ENCODE measurements around the gene BLOC1S5. TPM values are rescaled to one million over a fixed set of nuclear protein-coding genes. Genes with fewer than 3 reads are reported as not detected.
A peak's percentile ranks its signal among the peaks of the same experiment; 100 is the strongest.

Gene BLOC1S5
- total and polyA plus RNA-seq, 4 donors, result 3.5 to 20.5 (median 6.6) TPM

- Histone ChIP-seq H3K27ac (ENCODE audit: low read depth in 1 of 2, low read length in 1 of 2) (no peak overlapping the region), H3K4me3 (no peak overlapping the region), H3K4me1 (ENCODE audit: control insufficient read depth in 5 of 5, insufficient read depth in 5 of 5, low read length in 5 of 5) (peaks cover 0 to 33% (median 7%) of the 10 kb centered on the region in 5 donors), H3K36me3 (ENCODE audit: control insufficient read depth in 4 of 4, insufficient read depth in 4 of 4, low read length in 4 of 4) (no peaks in the 10 kb centered on the region), H3K9ac (ENCODE audit: insufficient read depth in 1 of 2, low read length in 2 of 2) (no peak overlapping the region), H3K27me3 (ENCODE audit: control insufficient read depth in 3 of 3, insufficient read depth in 3 of 3, low read length in 2 of 3) (no peaks in the 10 kb centered on the region), H3K9me3 (ENCODE audit: control insufficient read depth in 4 of 4, insufficient read depth in 3 of 4, low read length in 3 of 4) (peaks cover 0 to 4% (median 0%) of the 10 kb centered on the region in 4 donors)
- ATAC-seq (ENCODE audit: insufficient read depth, low FRiP score) (no peak), DNase-seq (no peak)
- 81 to 92% methylated on average over 8 of the region's 8 CpGs for WGBS, 2 donors
- no peak for TF ChIP-seq CTCF (IDR thresholded peaks at IDR 0.05; ENCODE audit: control extremely low read depth, extremely low read depth)
Observed at GRCh38 chr6:7993952-7994351, 70.2 kb downstream of the BLOC1S5 start.

- Histone ChIP-seq H3K27me3 (ENCODE audit: control insufficient read depth in 3 of 3, insufficient read depth in 3 of 3, low read length in 2 of 3) (no peaks in the 10 kb centered on the region), H3K4me3 (no peak overlapping the region), H3K4me1 (ENCODE audit: control insufficient read depth in 5 of 5, insufficient read depth in 5 of 5, low read length in 5 of 5) (peaks cover 0 to 30% (median 7%) of the 10 kb centered on the region in 5 donors), H3K36me3 (ENCODE audit: control insufficient read depth in 4 of 4, insufficient read depth in 4 of 4, low read length in 4 of 4) (no peaks in the 10 kb centered on the region), H3K27ac (ENCODE audit: low read depth in 1 of 2, low read length in 1 of 2) (no peak overlapping the region), H3K9ac (ENCODE audit: insufficient read depth in 1 of 2, low read length in 2 of 2) (no peak overlapping the region), H3K9me3 (ENCODE audit: control insufficient read depth in 4 of 4, insufficient read depth in 3 of 4, low read length in 3 of 4) (peaks cover 0 to 4% (median 0%) of the 10 kb centered on the region in 4 donors)
- no peak for TF ChIP-seq CTCF (IDR thresholded peaks at IDR 0.05; ENCODE audit: control extremely low read depth, extremely low read depth)
- no peak for DNase-seq
- ATAC-seq (ENCODE audit: insufficient read depth, low FRiP score), result no peak
Observed at GRCh38 chr6:7993399-7993798, 70.8 kb downstream of the BLOC1S5 start.

- Histone ChIP-seq H3K9ac (ENCODE audit: insufficient read depth in 1 of 2, low read length in 2 of 2) (no peak overlapping the region), H3K27ac (ENCODE audit: low read depth in 1 of 2, low read length in 1 of 2) (peak overlapping the region in 1 of 2 donors; percentile 24)
- WGBS, 2 donors, result 34 to 43% methylated on average over 7 of the region's 7 CpGs
Observed at GRCh38 chr6:7992002-7992815, 72.0 kb downstream of the BLOC1S5 start.

More at GRCh38 chr6:7992002-7992815, 72.0 kb downstream of the BLOC1S5 start:
- no peaks in the 10 kb centered on the region for H3K36me3 ChIP-seq (ENCODE audit: control insufficient read depth in 4 of 4, insufficient read depth in 4 of 4, low read length in 4 of 4)
- peak; percentile 58 for ATAC-seq (ENCODE audit: insufficient read depth, low FRiP score)
- peaks cover 0 to 22% (median 6%) of the 10 kb centered on the region in 5 donors for H3K4me1 ChIP-seq (ENCODE audit: control insufficient read depth in 5 of 5, insufficient read depth in 5 of 5, low read length in 5 of 5)
- H3K4me3 ChIP-seq, result no peak overlapping the region
- DNase-seq, result peak; percentile 77 to 91 (median 89)
- peak; percentile 17 for TF ChIP-seq CTCF (IDR thresholded peaks at IDR 0.05; ENCODE audit: control extremely low read depth, extremely low read depth)
- H3K9me3 ChIP-seq (ENCODE audit: control insufficient read depth in 4 of 4, insufficient read depth in 3 of 4, low read length in 3 of 4), result peaks cover 0 to 4% (median 0%) of the 10 kb centered on the region in 4 donors
- H3K27me3 ChIP-seq (ENCODE audit: control insufficient read depth in 3 of 3, insufficient read depth in 3 of 3, low read length in 2 of 3), result no peaks in the 10 kb centered on the region
